IMR-90 (cell line): ENCODE results near the gene TPSB2.
"Not testable (repeated sequence)": the region's sequence is repeated elsewhere in the genome, so short reads cannot be mapped to it uniquely, and the experiment has no call there.

Experiments
- BHLHE40 ChIP-seq: fragments of 150-350 bp; IDR thresholded peaks from 2 replicates; pipeline ENCODE4 v1.6.1; 2016; ENCODE audit warnings: mild to moderate bottlenecking, low read depth, low read length
- CHD1 ChIP-seq: IDR thresholded peaks from 2 replicates; pipeline ENCODE4 v1.6.1; 2012; ENCODE audit warnings: low read depth, low read length, improper control_type of control experiment
- CTCF ChIP-seq: conservative IDR thresholded peaks from 2 replicates; pipeline ENCODE4 v1.5.1; 2012; ENCODE audit warnings: mild to moderate bottlenecking, low read depth, low read length, improper control_type of control experiment
- FOS ChIP-seq: fragments of 150-350 bp; IDR thresholded peaks from 2 replicates; pipeline ENCODE4 v1.6.1; 2016; ENCODE audit warnings: low read depth, low read length
- MAFK ChIP-seq: IDR thresholded peaks from 2 replicates; pipeline ENCODE4 v1.6.1; 2012; ENCODE audit warnings: low read depth, low read length, improper control_type of control experiment
- POLR2A ChIP-seq: IDR thresholded peaks from 2 replicates; pipeline ENCODE4 v1.6.1; 2012; ENCODE audit warnings: mild to moderate bottlenecking, low read depth, low read length
- RCOR1 ChIP-seq: IDR thresholded peaks from 2 replicates; pipeline ENCODE4 v1.6.1; 2012; ENCODE audit warnings: mild to moderate bottlenecking, low read length, improper control_type of control experiment; ENCODE audit not compliant: insufficient replicate concordance
- RFX5 ChIP-seq: IDR thresholded peaks from 2 replicates; pipeline ENCODE4 v1.8.0; 2012; ENCODE audit warnings: low read depth, mild to moderate bottlenecking, low read length, moderate library complexity
- SMC3 ChIP-seq: fragments of 150-350 bp; IDR thresholded peaks from 2 replicates; pipeline ENCODE4 v1.6.1; 2016; ENCODE audit warnings: low read depth, mild to moderate bottlenecking, antibody characterized with exemption, low read length, moderate library complexity
- USF2 ChIP-seq: fragments of 150-350 bp; IDR thresholded peaks from 2 replicates; pipeline ENCODE4 v1.6.1; 2017; ENCODE audit warnings: mild to moderate bottlenecking, antibody characterized with exemption, low read length, low read depth

DNA sequence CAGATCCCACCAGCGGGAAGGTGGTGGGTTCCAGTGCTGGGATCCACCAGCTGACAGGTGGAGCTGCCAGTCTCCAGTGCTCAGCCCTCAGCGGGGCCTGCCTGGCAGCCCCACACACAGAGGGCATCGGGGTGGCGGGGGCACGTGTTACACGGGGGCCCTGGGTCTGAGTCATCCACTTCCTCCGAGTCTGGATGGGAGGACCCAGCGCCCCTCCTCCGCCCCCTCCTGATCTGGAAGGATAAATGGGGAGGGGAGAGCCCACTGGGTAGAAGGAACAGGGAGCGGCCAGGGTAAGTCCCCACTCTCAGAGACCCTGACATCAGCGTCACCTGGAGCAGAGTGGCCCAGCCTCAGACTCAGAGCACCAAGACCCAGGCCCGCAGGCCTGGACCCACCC lies 10.5 kb upstream of the TPSB2 start, which contains the start of gene TPSAB1:
- TF ChIP-seq POLR2A, BHLHE40, CTCF, USF2, CHD1, FOS, SMC3, RFX5, RCOR1, MAFK: not testable (repeated sequence)
